Measurements from ENCODE around the gene PIK3R3. TPM values are rescaled to one million over a fixed set of nuclear protein-coding genes. Genes with fewer than 3 reads are reported as not detected.
"Not testable (repeated sequence)": the region's sequence is repeated elsewhere in the genome, so short reads cannot be mapped to it uniquely, and the experiment has no call there.

Gene PIK3R3
- total and polyA plus RNA-seq, 11 donors = 11.8 to 54.1 (median 41.9) TPM

- Histone ChIP-seq H3K4me1 (peaks cover 0 to 11% (median 0%) of the 10 kb centered on the region in 12 donors), H3K36me3 (peaks cover 0 to 96% (median 67%) of the 10 kb centered on the region in 9 donors), H3K27ac (no peak overlapping the region), H3K4me3 (no peak overlapping the region), H3K27me3 (no peaks in the 10 kb centered on the region), H3K9me3 (no peaks in the 10 kb centered on the region)
- ATAC-seq = peak in 1 of 4 donors; percentile 8
- intact Hi-C loops (cut with DNase I) = no loop called here
- DNase-seq = no peak
- 91 to 97% (median 96%) methylated on average over 3 of the region's 3 CpGs for WGBS, 4 donors
- no peak for TF ChIP-seq POLR2A (IDR thresholded peaks at IDR 0.05)
- no peak for TF ChIP-seq CTCF (IDR thresholded peaks at IDR 0.05)
These were observed 74.6 kb downstream of the PIK3R3 start for GRCh38 chr1:46057781-46058180.

- H3K27me3 ChIP-seq; ATAC-seq; DNase-seq; H3K4me1 ChIP-seq; H3K4me3 ChIP-seq; intact Hi-C loops (cut with DNase I); H3K27ac ChIP-seq; H3K9me3 ChIP-seq: not testable (repeated sequence)
- H3K36me3 ChIP-seq = peaks cover 0 to 100% (median 70%) of the 10 kb centered on the region in 9 donors
- 89 to 95% (median 93%) methylated on average over 4 of the region's 4 CpGs for WGBS, 4 donors
These were observed 75.2 kb downstream of the PIK3R3 start for GRCh38 chr1:46057215-46057614.

GRCh38 chr1:46056325-46056724, 76.1 kb downstream of the PIK3R3 start:
- H3K27me3 ChIP-seq = no peaks in the 10 kb centered on the region
- intact Hi-C loops (cut with DNase I) = no loop called here
- H3K9me3 ChIP-seq = no peaks in the 10 kb centered on the region
- H3K4me3 ChIP-seq = no peak overlapping the region
- ATAC-seq (no peak), DNase-seq (no peak)
- TF ChIP-seq CTCF (IDR thresholded peaks at IDR 0.05) (no peak), POLR2A (IDR thresholded peaks at IDR 0.05) (no peak)
- no peaks in the 10 kb centered on the region for H3K4me1 ChIP-seq
- no peak overlapping the region for H3K27ac ChIP-seq
- peaks cover 0 to 98% (median 61%) of the 10 kb centered on the region in 9 donors for H3K36me3 ChIP-seq
- WGBS, 4 donors = 98 to 100% (median 99%) methylated on average over 5 of the region's 5 CpGs

GRCh38 chr1:46053734-46054133, 78.7 kb downstream of the PIK3R3 start:
- H3K36me3 ChIP-seq = peaks cover 0 to 95% (median 52%) of the 10 kb centered on the region in 9 donors
- no peak for ATAC-seq

More at GRCh38 chr1:46053734-46054133, 78.7 kb downstream of the PIK3R3 start:
- Histone ChIP-seq H3K9me3 (no peaks in the 10 kb centered on the region), H3K27me3 (no peaks in the 10 kb centered on the region), H3K4me3 (no peak overlapping the region), H3K27ac (no peak overlapping the region), H3K4me1 (no peaks in the 10 kb centered on the region)
- no peak for TF ChIP-seq POLR2A (IDR thresholded peaks at IDR 0.05)
- no peak for TF ChIP-seq CTCF (IDR thresholded peaks at IDR 0.05)
- intact Hi-C loops (cut with DNase I) = no loop called here
- 72 to 78% (median 77%) methylated on average over 2 of the region's 2 CpGs for WGBS, 4 donors
- no peak for DNase-seq
